WTC11 (cell line): ENCODE measurements around the gene SPRED2.

ENCODE experiments used
- FOXK1 ChIP-seq: sonication (generic); formaldehyde crosslinking; IDR thresholded peaks from 2 replicates; pipeline ENCODE4 v1.8.0; 2022; ENCODE audit warnings: mild to moderate bottlenecking, moderate library complexity, missing genetic modification reagents
- IRF2 ChIP-seq: sonication (generic); formaldehyde crosslinking; IDR thresholded peaks from 2 replicates; pipeline ENCODE4 v1.8.0; 2022; ENCODE audit warnings: low read depth, missing genetic modification reagents, borderline replicate concordance
- JUN ChIP-seq: sonication (generic); formaldehyde crosslinking; IDR thresholded peaks from 2 replicates; pipeline ENCODE4 v1.8.0; 2023; ENCODE audit warnings: mild to moderate bottlenecking, missing genetic modification reagents
- RELA ChIP-seq: sonication (generic); formaldehyde crosslinking; IDR thresholded peaks from 2 replicates; pipeline ENCODE4 v1.8.1; 2022; ENCODE audit warnings: missing genetic modification reagents, mild to moderate bottlenecking, borderline replicate concordance
- SP1 ChIP-seq: sonication (generic); formaldehyde crosslinking; conservative IDR thresholded peaks from 2 replicates; pipeline ENCODE4 v1.8.1; 2022; ENCODE audit warnings: missing genetic modification reagents
- ZNF219 ChIP-seq: sonication (generic); formaldehyde crosslinking; IDR thresholded peaks from 2 replicates; pipeline ENCODE4 v1.8.0; 2023; ENCODE audit warnings: missing genetic modification reagents, mild to moderate bottlenecking, borderline replicate concordance
- TF ChIP-seq, protein P1 (sequence below): fragments of 200-600 bp; IDR thresholded peaks from 2 replicates; pipeline ENCODE4 v1.8.0; 2022; ENCODE audit warnings: antibody characterized with exemption
- TF ChIP-seq, protein P2 (sequence below): sonication (generic); formaldehyde crosslinking; IDR thresholded peaks from 2 replicates; pipeline ENCODE4 v1.8.0; 2023; ENCODE audit warnings: missing genetic modification reagents
- TF ChIP-seq, protein P3 (sequence below): sonication (generic); formaldehyde crosslinking; IDR thresholded peaks from 2 replicates; pipeline ENCODE4 v1.8.0; 2022; ENCODE audit warnings: mild to moderate bottlenecking, missing genetic modification reagents
- TF ChIP-seq, protein P4 (sequence below): sonication (generic); formaldehyde crosslinking; IDR thresholded peaks from 2 replicates; pipeline ENCODE4 v1.8.0; 2022; ENCODE audit warnings: mild to moderate bottlenecking, missing genetic modification reagents

DNA sequence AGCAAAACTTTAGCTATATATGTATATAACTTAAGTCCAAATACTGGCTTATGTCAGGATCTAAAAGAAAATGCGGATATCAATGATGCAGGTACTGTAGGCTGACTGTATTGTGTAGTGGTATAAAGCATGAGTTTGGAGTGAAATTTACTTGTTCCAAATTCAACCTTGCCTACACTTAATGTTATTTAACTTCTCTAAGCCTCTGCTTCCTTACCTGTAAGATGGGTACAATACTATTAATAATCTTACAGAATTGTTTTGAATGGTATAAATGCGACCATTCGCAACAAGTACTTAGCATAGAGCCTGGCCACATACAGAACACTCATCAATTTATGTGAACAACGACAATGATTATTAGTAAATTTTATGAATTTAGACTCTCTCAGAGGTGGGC is 62.4 kb downstream of the SPRED2 start:
- TF ChIP-seq IRF2 (CRISPR knock-in tag) (no peak), JUN (no peak), SP1 (CRISPR knock-in tag) (no peak), RELA (CRISPR knock-in tag) (no peak), ZNF219 (CRISPR knock-in tag) (no peak), FOXK1 (CRISPR knock-in tag) (no peak)
- TF ChIP-seq, protein P1, sequence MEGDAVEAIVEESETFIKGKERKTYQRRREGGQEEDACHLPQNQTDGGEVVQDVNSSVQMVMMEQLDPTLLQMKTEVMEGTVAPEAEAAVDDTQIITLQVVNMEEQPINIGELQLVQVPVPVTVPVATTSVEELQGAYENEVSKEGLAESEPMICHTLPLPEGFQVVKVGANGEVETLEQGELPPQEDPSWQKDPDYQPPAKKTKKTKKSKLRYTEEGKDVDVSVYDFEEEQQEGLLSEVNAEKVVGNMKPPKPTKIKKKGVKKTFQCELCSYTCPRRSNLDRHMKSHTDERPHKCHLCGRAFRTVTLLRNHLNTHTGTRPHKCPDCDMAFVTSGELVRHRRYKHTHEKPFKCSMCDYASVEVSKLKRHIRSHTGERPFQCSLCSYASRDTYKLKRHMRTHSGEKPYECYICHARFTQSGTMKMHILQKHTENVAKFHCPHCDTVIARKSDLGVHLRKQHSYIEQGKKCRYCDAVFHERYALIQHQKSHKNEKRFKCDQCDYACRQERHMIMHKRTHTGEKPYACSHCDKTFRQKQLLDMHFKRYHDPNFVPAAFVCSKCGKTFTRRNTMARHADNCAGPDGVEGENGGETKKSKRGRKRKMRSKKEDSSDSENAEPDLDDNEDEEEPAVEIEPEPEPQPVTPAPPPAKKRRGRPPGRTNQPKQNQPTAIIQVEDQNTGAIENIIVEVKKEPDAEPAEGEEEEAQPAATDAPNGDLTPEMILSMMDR, result no peak
- TF ChIP-seq, protein P2, sequence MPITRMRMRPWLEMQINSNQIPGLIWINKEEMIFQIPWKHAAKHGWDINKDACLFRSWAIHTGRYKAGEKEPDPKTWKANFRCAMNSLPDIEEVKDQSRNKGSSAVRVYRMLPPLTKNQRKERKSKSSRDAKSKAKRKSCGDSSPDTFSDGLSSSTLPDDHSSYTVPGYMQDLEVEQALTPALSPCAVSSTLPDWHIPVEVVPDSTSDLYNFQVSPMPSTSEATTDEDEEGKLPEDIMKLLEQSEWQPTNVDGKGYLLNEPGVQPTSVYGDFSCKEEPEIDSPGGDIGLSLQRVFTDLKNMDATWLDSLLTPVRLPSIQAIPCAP (CRISPR knock-in tag), result no peak
- TF ChIP-seq, protein P3, sequence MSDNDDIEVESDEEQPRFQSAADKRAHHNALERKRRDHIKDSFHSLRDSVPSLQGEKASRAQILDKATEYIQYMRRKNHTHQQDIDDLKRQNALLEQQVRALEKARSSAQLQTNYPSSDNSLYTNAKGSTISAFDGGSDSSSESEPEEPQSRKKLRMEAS (CRISPR knock-in tag), result no peak
- TF ChIP-seq, protein P4, sequence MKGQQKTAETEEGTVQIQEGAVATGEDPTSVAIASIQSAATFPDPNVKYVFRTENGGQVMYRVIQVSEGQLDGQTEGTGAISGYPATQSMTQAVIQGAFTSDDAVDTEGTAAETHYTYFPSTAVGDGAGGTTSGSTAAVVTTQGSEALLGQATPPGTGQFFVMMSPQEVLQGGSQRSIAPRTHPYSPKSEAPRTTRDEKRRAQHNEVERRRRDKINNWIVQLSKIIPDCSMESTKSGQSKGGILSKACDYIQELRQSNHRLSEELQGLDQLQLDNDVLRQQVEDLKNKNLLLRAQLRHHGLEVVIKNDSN (CRISPR knock-in tag), result no peak
